GM19455 (cell line): ENCODE data around the gene SSBP3.
"Not testable (repeated sequence)": the region's sequence is repeated elsewhere in the genome, so short reads cannot be mapped to it uniquely, and the experiment has no call there.

Experiments used
- ATAC-seq: cut with Tn5 transposase; IDR thresholded peaks from one replicate; pipeline ENCODE4 v1.9.1; 2021; ENCODE audit not compliant: unreplicated experiment

SSBP3 gene

DNA sequence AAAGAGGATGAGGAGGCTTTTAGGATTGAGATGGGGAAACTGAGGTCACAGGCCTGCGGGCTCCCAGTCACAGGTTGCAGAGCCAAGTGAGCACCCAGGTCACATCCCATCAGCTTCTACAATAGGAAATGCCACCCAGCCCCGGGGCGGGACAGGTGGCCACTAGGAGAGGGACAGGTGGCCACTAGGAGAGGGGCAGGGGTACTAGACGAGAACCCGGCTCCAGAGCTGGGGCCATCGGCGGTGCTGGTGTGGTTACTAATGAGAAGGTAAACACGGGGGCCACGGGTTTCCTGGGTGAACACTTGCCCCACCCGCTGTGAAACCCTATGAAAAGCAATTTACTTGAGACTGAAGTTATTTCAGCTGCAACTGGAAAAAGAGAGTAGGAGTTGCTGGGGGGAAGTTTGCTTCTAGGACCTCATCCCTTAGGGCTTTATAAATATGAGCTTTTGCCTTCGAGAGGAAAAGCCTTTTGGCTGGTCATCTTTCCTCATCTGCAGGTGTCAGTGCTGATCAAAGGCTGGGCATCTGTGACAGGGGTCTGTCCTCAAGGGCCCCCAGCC is 153.7 kb downstream of the SSBP3 start:
- no peak for ATAC-seq

DNA sequence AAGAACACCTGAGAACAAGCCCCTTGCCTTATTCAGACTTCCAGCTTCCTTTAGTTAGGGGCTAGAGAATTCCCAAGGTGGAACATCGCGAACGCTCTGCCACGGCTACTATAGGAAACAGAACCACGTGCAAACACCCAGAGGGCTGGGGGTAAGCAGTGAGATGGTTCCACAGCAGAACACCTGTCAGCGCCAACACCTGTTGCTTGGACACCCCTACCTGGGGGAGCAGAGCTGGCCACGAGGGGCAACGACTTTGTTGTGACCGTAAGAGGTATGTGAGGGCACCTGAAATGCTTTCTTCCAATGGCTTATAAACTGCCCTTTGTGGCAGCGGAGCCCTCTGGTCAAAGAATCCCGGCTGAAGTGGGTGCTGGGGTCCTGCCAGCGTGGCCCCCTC is 155.5 kb downstream of the SSBP3 start:
- ATAC-seq, result no peak

DNA sequence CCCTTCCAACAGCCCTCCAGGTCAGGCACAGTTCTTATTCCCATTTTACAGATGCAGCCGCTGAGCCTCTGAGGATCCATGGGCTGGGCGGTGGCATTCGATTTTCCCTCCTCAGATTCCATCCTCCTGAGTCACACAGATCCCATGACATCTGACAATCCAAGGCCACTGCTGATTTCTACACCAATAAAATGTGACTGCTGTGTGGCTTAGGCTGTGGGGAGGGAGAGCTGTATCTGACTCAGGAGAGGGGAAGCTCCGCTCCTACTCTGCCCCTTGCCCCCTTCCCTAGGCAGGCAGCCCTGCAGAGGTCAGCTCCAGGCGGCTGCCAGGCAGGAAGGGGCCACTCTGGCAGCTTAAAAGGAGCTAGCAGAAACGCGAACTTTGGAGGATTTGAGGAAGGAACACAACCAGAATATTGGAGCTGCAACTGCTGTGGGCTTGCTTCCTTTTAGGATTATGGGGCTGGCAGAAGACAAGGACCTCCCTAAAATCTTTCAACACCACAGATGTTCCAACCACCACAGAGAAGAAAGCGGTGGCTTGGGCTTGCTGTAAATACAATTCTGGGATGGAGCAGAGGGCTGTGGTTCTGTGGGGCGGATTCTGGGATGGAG is 156.3 kb downstream of the SSBP3 start:
- ATAC-seq, result no peak

DNA sequence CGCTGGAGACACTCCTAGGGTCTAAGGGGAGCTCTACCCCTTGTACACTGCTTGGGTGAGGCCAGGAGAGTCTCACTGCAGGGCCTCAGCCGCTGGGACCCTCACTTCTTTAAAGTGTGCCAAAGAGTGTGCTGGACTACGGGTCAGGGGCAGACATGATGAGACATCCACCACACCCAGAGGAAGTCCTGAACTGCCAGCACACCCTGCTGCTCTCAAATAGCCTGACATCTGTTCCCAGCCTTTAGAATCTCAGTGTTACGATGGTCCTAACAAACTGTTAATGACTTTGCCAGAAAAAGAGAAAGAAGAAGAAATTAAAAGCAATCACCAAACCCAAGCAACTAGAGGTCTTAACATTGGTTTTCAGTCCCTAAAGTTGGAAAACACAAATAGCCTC is 157.2 kb downstream of the SSBP3 start:
- no peak for ATAC-seq

DNA sequence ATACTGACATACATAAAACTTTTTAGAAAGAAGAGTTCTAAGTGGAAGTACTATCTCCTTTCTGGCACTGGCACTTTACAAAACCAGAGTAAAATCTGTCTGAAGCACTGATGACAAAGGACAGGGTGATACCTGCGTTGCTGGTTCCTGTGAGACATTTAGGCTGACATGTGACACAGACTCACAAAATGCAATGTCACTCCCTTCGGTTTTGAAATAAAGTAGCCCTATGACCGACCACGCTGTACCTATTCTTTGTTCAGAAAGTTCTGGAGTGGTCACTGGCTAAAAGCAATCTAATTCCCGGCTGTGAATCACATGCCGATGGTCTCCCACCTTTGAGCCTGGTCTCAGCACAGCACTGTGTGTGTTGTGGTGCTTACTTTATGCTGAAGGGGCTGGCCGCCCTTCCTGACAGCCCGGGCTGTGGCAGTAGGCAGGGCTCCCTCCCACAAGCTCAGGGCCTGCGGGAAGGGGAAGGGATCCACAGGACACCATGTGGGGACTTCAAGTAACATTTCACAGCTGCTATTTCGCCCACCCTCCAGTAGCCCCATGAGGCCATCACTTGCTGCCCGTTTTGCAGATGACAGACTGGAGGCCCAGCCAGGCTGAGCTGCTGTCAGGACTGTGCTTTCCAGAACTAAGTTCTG is 158.2 kb downstream of the SSBP3 start:
- ATAC-seq, result no peak

DNA sequence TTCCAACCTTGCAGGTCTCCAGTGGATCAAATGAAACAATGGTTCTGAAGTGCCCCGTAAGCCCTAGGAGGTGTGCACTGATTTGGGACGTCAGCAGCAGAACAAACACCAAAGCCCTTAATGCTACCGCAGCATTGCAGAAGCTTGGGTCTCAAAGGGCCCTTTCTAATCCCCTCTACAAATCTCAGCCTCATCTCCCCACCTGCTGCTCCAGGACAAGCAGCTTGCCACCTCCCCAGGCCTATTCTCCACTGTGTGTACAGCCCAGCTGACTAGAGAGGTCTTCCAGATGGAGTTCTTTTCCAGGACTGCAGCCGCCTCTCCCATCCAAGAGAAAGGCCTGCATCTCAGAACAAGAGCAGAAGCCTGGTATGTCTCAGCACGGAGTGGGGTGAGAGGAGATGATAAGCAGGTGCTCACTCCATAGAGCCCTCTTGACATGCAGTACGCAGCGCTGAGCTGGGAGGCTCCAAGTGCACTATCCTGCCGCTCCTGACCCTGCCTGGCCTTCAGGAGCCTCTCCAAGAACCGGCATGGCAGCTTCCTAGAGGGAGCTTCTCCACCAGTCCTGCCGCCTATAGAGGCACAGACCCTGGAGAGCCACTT is 160.0 kb downstream of the SSBP3 start:
- ATAC-seq, result no peak

DNA sequence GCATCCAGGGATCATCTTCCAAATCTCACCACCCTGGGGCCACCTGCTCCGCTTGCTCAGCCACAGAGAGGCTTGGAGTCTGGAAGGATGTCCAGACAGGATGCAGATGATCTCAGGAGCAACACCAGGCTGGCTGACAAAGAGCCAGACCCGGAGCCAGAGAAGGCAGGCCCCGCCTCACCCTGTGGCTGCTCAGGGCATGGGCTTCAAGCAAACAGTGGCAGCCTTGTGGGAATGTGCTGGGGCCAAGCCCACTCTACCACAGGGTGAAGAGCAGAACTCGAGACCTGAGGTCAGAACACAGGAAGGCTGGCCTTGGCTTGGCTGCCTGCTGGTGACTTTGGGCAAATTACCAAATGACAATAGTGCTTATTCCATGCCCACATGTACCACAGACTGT is 160.7 kb downstream of the SSBP3 start:
- ATAC-seq, result no peak

DNA sequence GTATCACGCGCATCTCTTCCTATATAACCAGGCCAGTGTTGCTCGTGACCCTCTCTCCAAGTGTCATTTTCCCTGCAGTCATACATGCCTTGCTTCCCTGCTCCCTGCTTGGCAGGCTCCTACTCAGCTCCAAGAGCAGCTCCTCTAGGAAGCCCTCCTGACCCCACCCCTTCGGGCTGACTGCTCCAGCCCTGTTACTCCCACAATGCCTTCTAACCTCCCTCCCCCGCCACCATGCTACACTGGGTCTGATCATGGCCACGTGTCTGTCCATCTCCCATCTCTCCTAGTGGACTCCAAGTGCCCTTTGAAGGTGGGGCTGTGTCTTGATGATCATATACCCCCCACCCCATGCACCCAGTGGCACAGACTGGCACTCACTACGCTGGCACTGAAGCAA is 161.5 kb downstream of the SSBP3 start:
- no peak for ATAC-seq

DNA sequence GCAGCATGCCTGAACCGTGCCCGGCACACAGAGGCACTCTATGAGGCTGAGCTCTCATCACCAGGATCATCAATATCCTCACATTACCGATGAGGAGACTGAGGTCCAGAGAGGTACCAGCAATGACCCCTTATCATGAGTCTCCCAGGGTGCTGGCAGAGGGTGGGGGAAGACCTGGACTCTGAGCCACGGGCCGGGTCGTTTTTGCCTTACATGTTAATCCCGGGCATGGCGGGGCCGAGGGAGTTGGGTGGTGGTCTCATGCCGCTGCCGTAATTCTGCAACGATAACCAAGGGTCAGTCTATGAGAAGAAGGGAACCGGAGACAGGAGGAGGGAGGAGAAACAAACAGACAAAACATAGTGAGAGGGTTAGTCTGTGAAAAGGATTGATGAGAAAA is 163.2 kb downstream of the SSBP3 start:
- no peak for ATAC-seq

DNA sequence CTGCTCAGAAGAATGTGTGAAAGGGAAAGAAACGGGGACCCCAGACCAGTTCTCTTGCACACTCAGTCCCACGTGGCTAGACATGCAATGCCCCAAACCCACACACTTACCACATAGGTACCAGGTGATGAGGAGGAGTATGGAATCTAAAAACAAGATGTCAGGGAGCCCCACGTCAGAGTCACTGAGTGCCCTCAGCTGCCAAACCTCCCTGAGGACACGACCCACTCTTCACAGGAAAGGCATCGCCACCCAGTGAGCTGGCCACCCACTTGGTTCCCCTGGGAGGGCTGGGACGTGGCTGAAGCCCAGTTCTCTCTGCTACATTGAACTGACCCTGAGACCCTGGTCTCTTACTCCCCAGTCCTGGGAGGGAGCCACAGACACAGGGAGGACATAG is 164.8 kb downstream of the SSBP3 start:
- ATAC-seq, result no peak

DNA sequence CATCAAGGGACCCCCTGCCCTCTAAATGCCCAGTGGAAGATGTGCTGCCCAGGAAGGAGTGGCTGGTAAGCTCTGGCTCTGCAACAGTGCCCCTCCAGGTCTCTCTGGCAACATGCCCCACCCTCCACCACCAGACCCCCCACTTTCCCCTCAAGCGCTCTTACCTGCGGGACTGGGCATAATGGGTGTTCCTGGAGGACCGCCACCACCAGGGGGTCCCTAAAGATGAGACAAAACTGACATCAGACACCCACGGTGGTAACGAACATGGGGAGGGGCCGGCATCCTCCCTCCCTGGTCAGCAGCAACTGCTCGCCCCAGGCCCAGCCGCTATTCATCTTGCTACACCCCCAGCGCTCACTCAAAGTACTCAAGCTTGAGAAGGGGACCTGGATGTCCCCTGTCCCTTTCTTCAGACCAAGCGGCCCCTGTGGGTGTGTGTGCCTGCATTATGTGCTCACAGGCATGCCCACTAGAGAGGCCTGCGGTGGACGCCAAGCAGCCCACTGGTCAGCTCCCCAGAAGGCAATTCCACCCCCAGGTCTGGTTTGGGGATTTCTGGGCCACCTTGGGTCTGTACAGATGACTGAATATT is 165.4 kb downstream of the SSBP3 start:
- no peak for ATAC-seq

DNA sequence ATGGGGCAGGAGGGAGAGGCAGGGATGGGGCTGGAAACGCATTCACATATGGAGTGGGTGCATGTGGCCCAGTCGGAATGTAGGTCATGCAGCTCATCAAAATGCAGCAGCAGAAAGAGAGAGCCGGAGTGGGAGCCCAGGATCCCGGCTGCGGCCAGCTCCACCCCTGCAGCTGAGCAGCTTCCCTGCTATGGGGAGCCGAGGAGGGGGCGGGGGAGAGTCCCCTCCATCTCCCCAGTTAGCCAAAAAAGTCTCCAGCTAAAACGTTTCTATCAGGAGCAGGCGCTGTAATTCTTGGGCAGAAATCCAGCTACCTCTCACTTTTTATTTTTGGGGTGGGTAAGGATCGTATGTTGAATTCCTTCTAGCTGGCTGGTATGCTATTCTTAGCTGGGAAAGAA is 166.6 kb downstream of the SSBP3 start:
- ATAC-seq, result no peak

DNA sequence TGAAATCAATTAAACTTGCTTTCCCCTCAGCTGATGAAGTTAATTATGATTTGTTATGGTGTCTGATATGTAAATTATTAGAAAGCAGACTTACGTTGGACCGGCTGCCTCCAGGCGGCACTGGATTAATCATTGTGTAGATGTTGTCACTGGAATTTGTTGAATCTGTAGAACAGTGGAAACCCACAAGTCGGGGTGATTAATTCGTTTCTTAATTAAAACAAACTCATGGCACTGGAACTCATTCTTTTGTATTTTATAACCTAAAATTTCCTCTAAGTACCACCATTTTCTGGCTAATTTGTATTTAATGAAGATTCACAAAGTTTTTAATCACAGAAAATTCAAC is 167.2 kb downstream of the SSBP3 start:
- ATAC-seq, result no peak

DNA sequence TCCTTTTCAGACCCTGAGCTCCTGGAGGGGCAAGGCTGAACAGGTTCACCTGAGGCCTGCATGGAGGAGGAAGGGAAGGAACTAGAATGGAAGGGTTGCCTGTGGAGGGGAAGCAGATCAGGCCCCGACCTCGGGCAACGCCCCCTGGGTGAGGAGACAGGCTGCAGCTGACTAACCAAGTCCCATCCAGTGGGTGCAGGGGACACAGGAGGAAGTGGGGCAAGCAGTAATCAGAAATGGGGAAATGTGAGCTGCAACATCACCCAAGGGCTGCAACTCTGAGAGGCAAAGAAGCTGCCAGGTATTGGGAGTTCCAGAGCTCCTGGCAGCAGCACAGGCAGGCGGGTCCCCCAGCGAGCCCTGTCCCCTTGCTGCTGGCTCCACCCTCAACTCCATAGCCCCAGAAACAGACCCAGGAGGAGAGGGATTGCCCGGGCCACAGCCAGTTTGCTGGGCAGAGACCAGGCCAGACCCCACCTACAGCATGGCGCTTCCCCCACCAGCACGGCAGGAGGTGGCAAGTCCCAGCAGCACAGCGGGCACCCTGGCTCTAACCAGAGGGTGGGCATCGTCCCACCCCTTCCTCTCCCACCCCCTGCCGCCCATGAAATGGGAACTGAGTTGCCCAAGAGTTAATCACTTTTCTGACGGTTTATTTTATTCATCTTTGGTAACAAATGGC is 167.7 kb downstream of the SSBP3 start:
- no peak for ATAC-seq

DNA sequence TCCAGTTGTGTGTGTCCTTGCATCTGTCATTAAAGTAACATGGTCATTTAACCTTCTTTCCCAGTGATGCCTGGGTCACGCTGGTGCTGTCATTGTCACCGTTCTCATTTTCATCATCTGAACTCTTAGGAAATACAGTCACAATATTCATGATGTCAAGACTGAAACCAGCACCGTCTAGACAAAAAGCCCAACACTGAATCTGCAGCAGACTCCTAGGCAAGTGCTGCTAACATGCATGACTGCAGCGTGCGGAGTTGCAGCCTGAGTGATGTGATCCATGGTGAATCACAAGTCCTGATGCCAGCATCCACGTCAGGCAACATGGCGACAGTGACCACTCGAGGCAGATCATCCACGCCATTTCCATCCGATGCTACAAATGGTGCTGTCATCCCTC is 168.6 kb downstream of the SSBP3 start:
- ATAC-seq, result no peak

DNA sequence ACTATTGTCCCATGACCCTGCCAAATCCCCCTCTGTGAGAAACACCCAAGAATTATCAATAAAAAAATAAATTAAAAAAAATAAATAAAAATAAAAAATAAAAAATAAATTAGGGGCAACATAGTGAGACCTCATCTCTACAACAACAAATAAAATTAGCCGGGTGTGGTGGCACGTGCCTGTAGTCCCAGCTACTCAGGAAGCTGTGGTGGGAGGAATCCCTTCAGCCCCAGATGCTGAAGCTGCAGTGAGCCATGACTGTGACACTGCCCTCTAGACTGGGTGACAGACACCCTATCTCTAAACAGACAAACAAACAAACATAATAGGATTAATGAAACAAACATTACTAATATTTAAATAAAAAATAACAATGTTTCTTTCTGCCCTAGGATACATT is 171.9 kb downstream of the SSBP3 start:
- ATAC-seq, result no peak

DNA sequence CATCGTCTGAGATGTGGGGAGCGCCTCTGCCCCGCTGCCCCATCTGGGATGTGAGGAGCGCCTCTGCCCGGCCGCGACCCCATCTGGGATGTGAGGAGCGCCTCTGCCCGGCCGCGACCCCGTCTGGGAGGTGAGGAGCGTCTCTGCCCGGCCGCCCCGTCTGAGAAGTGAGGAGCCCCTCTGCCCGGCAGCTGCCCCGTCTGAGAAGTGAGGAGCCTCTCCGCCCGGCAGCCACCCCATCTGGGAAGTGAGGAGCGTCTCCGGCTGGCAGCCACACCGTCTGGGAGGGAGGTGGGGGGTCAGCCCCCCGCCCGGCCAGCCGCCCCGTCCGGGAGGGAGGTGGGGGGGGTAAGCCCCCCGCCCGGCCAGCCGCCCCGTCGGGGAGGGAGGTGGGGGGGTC is 173.0 kb downstream of the SSBP3 start:
- ATAC-seq, result not testable (repeated sequence)

DNA sequence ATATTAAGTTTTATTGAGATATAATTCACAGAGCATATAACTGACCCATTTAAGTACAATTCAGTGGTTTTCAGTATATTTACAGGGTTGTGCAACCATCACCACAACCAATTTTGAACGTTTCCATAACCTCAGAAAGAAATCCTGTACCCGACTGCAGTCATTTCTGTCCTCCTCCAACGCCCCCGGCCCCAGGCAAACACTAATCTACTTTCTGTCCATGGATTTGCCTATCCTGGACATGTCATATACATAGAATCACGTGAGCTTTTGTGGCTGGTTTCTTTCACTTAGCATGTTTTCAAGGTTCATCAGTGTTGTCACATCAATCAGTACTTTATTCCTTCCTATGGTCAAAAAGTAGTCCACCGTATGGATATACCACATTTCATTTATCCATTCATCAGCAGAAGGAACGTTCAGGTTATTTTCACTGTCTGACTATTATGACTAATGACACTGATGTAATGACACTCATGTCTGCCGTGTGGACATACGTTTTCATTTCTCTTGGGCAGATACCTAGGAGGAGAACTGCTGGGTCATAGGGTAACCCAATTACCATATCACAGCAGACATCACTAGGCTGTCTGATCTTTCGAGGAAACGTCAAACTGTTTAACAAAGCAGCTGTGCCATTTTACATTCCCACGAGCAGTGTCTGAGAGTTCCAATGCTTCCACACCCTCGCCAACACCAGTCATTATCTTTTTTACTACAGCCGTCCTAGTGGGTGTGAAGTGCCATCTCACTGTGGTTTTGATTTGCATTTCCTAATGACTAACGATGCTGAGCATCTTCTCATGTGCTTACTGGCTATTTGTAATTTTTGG is 175.5 kb downstream of the SSBP3 start:
- no peak for ATAC-seq

DNA sequence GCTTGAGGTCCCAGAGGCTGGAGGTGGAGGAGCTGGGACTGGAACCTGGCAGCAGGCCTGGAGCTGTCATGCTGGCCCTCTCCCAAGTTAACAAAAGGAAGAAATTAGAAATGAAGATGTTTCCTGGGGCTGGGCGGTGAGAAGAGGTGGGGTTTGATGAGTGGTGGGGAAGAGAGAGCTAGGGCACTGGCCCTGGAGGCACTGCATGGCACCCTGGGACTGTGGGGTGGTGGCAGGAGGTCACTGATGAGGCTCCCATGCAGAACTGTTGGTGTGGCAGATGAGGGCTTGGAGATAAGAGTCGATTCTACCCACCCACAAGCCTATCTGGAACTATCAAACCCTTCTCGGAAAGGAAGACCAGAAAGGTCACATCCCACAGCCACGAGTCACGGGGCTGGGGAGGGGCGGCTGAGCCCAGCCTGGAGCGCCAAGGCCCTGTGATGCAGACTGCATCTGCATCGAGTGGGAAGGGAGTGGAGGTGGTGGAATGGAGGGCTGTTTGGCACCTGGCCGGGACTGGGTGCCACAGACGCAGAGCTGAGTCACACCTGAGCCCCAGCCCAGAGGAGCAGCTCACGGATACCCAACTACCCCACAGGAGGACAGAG is 176.8 kb downstream of the SSBP3 start:
- no peak for ATAC-seq

DNA sequence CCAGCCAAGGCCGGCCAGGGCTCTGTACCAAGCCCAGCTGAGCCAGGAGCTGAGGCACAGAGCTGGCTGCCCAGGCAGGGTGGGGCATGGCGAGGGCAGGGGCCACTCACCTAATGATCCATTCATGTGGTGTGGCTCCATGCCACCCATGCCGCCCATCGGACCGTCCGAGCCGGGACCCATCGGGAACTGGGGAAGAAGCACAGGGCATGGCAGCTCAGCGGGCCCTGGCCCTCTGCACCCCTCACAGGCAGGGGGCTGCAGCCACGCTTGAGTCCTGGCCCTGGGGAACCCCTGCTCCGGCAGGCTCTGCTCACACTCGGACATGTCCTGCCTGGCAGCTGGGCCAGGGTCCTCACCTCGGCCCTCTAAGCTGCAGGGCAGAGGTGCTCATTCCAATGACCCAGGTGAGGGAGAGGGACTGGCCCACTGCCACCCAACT is 177.5 kb downstream of the SSBP3 start:
- ATAC-seq, result no peak
